OCI-LY7 (cell line): ENCODE results near the gene C7orf57. TPM values are rescaled to one million over a fixed set of nuclear protein-coding genes. Genes with fewer than 3 reads are reported as not detected.
"Not testable (repeated sequence)": the region's sequence is repeated elsewhere in the genome, so short reads cannot be mapped to it uniquely, and the experiment has no call there.

Experiments
- Bru-seq: library from RNA; stranded (reverse); fragments of 400-500 nt; gene quantifications from one replicate; lab custom pipeline; 2021; lab: Mats Ljungman, UMichigan
- BruChase-seq, 2 experiments: library from RNA; stranded (reverse); fragments of 400-500 nt; gene quantifications; one replicate each; lab custom pipeline; 2021; lab: Mats Ljungman, UMichigan
- BruUV-seq: library from RNA; stranded (reverse); fragments of 400-500 nt; replicated peaks from 2 replicates; lab custom pipeline; 2021; lab: Mats Ljungman, UMichigan
- CTCF ChIA-PET: fragments of 300-600 bp; sonication (Branson Sonifier 250); formaldehyde crosslinking; loops from one replicate; lab custom pipeline; 2022; ENCODE audit warnings: antibody characterized with exemption; ENCODE audit not compliant: unreplicated experiment; lab: Charles Lee
- POLR2A ChIA-PET: fragments of 300-600 bp; sonication (Branson Sonifier 250); formaldehyde crosslinking; loops from one replicate; lab custom pipeline; 2022; ENCODE audit warnings: antibody characterized with exemption; lab: Charles Lee
- DNase-seq: peaks from one replicate; pipeline ENCODE4 v3.0.0-alpha.2; 2015; ENCODE audit warnings: low spot score
- H2AFZ ChIP-seq: fragments of 200-600 bp; sonication (generic), shearing (Covaris generic); 2 replicates; pipeline ENCODE4 v1.6.1; 2014; ENCODE audit warnings: mild to moderate bottlenecking, antibody characterized with exemption, low read length, moderate library complexity
- H3K27ac ChIP-seq: fragments of 200-600 bp; sonication (generic); 2 replicates; pipeline ENCODE4 v1.5.1; 2014; ENCODE audit warnings: mixed run types, low read depth, mild to moderate bottlenecking, moderate library complexity, low read length, inconsistent platforms; ENCODE audit not compliant: poor library complexity, severe bottlenecking
- H3K36me3 ChIP-seq: fragments of 200-600 bp; sonication (generic); 2 replicates; pipeline ENCODE4 v1.6.1; 2014; ENCODE audit warnings: mild to moderate bottlenecking, antibody characterized with exemption, low read length, moderate library complexity, mixed read lengths; ENCODE audit not compliant: insufficient read depth
- H3K4me1 ChIP-seq: fragments of 200-600 bp; sonication (generic); 2 replicates; pipeline ENCODE4 v1.5.1; 2014; ENCODE audit warnings: mild to moderate bottlenecking, low read length; ENCODE audit not compliant: insufficient read depth, poor library complexity, severe bottlenecking
- H3K4me2 ChIP-seq: fragments of 200-600 bp; sonication (generic); 2 replicates; pipeline ENCODE4 v1.6.1; 2014; ENCODE audit warnings: mild to moderate bottlenecking, low read length
- H3K4me3 ChIP-seq: fragments of 200-600 bp; sonication (generic); 2 replicates; pipeline ENCODE4 v1.5.1; 2014; ENCODE audit warnings: mild to moderate bottlenecking, low read depth, low read length; ENCODE audit not compliant: poor library complexity, severe bottlenecking
- H3K79me2 ChIP-seq: fragments of 200-600 bp; sonication (generic); 2 replicates; pipeline ENCODE4 v1.6.1; 2016; ENCODE audit warnings: low read depth, mild to moderate bottlenecking, low read length, moderate library complexity, mixed read lengths; ENCODE audit not compliant: insufficient read depth
- H3K9me2 ChIP-seq: fragments of 200-600 bp; sonication (generic); 2 replicates; pipeline ENCODE4 v1.6.1; 2016; ENCODE audit warnings: mild to moderate bottlenecking, low read length, mixed read lengths; ENCODE audit not compliant: insufficient read depth
- H3K9me3 ChIP-seq: fragments of 200-600 bp; sonication (generic); 2 replicates; pipeline ENCODE4 v1.6.1; 2014; ENCODE audit warnings: mild to moderate bottlenecking, mixed run types, low read length, mixed read lengths
- H4K20me1 ChIP-seq: fragments of 200-600 bp; sonication (generic); 2 replicates; pipeline ENCODE4 v1.6.1; 2014; ENCODE audit warnings: mild to moderate bottlenecking, antibody characterized with exemption, low read length, moderate library complexity, mixed read lengths; ENCODE audit not compliant: insufficient read depth
- CTCF ChIP-seq: fragments of 200-600 bp; sonication (generic); conservative IDR thresholded peaks from 2 replicates; pipeline ENCODE4 v1.5.1; 2014; ENCODE audit warnings: mild to moderate bottlenecking, antibody characterized with exemption, low read length, moderate library complexity, mixed read lengths
- EZH2phosphoT487 ChIP-seq: fragments of 200-600 bp; sonication (generic); IDR thresholded peaks from 2 replicates; pipeline ENCODE4 v1.6.1; 2018; ENCODE audit warnings: low read depth, borderline replicate concordance, mild to moderate bottlenecking, mixed run types, antibody characterized with exemption, low read length, moderate library complexity, mixed read lengths
- intact Hi-C: fragments of 100-400 bp; cut with micrococcal nuclease; formaldehyde crosslinking; loops from one replicate; pipeline ENCODE4 v1.10.0; 2022; ENCODE audit not compliant: unreplicated experiment
- long read RNA-seq: library from polyadenylated mRNA; stranded (forward); transcript quantifications from one replicate; pipeline ENCODE4 v2.0.0, GENCODE V29; 2022
- total RNA-seq, 2 experiments: library from RNA; depleted of rRNA in 1 of 2; stranded (reverse); fragments of >200 nt in 1 of 2; shearing (Covaris generic) in 1 of 2; gene quantifications; 2 replicates each; pipeline ENCODE4 v1.2.3, GENCODE V29; 2014 to 2022

Gene C7orf57
- total RNA-seq (2014; rRNA removed; shearing (Covaris generic)) (0.25 and 0.59 TPM in 2 replicates), total RNA-seq (2022) (0.18 and 0.29 TPM in 2 replicates), Bru-seq, nascent RNA (percentile 13 among the genes with signal in this experiment), BruChase-seq, experiment 1, labeled RNA remaining after a 6-hour chase (percentile 15 among the genes with signal in this experiment), BruChase-seq, experiment 2, labeled RNA remaining after a 2-hour chase (percentile 16 among the genes with signal in this experiment)
- long read RNA-seq, partial matches to known transcripts: 0 of 1 reads
- long read RNA-seq, other reads (novel, unspliced or antisense): 1 of 1 reads

GRCh38 chr7:48035301-48035966 lies at the start of gene C7orf57:
C7orf57 (plus strand) TSS chr7:48035543; CDS start chr7:48036309, 766 bp downstream.
- intact Hi-C loops: loop anchor here (2.0 to 5.0 kb wide), 2 partner anchors 45 to 77 kb away; no protein-coding TSS in a partner anchor
- BruUV-seq: no TSS peak
- peak; percentile 84 for DNase-seq
- H4K20me1 ChIP-seq: no peaks in the 10 kb centered on the region
- no peaks in the 10 kb centered on the region for H3K79me2 ChIP-seq
- H3K9me3 ChIP-seq: no peaks in the 10 kb centered on the region
- TF ChIP-seq CTCF (peak; percentile 52; the same call in 1 of the 2 replicates), EZH2phosphoT487 (no peak)
- H3K36me3 ChIP-seq: no peaks in the 10 kb centered on the region
- H3K9me2 ChIP-seq: no peaks in the 10 kb centered on the region
- CTCF ChIA-PET: no interaction called here
- H3K4me2 ChIP-seq: peak within 1 kb of the TSS; percentile 82
- no peaks in the 10 kb centered on the region for H3K4me1 ChIP-seq
- peak within 1 kb of the TSS; percentile 73 for H3K4me3 ChIP-seq
- peak within 1 kb of the TSS; percentile 63 for H2AFZ ChIP-seq
- POLR2A ChIA-PET: interaction anchor here (1.0 kb wide), 1 partner anchor 71 kb away, joined by 3 read pairs; no protein-coding TSS in a partner anchor
- no peak within 1 kb of the TSS for H3K27ac ChIP-seq

- BruUV-seq: no TSS peak
- CTCF ChIA-PET: interaction anchor here (0.9 kb wide), 1 partner anchor 122 kb away, joined by 3 read pairs; no protein-coding TSS in a partner anchor
- Histone ChIP-seq H3K27ac (no peak overlapping the region), H2AFZ (no peak overlapping the region), H3K4me2 (no peak overlapping the region), H3K36me3 (no peaks in the 10 kb centered on the region), H4K20me1 (no peaks in the 10 kb centered on the region), H3K4me1 (peaks cover 19% of the 10 kb centered on the region), H3K9me3 (no peaks in the 10 kb centered on the region), H3K79me2 (no peaks in the 10 kb centered on the region), H3K9me2 (no peaks in the 10 kb centered on the region), H3K4me3 (no peak overlapping the region)
- intact Hi-C loops: no loop called here
- POLR2A ChIA-PET: interaction anchor here (0.6 to 1.5 kb wide), 5 partner anchors 9 to 120 kb away, joined by 3 to 4 read pairs (median 3); no protein-coding TSS in a partner anchor
- TF ChIP-seq CTCF (peak; percentile 82), EZH2phosphoT487 (no peak)
- DNase-seq: peak; percentile 27
Measured at GRCh38 chr7:47988496-47989386, 46.6 kb upstream of the C7orf57 start.

GRCh38 chr7:47989607-47990400 lies 45.5 kb upstream of the C7orf57 start:
- H3K79me2 ChIP-seq, H3K9me3 ChIP-seq, H3K4me2 ChIP-seq, DNase-seq, H3K4me3 ChIP-seq, H3K9me2 ChIP-seq, H4K20me1 ChIP-seq, CTCF ChIA-PET, BruUV-seq, H3K36me3 ChIP-seq, H2AFZ ChIP-seq, H3K27ac ChIP-seq: not testable (repeated sequence)
- POLR2A ChIA-PET: interaction anchor here (0.6 to 1.5 kb wide), 3 partner anchors 14 to 119 kb away, joined by 3 to 4 read pairs (median 3); no protein-coding TSS in a partner anchor
- H3K4me1 ChIP-seq: peaks cover 19% of the 10 kb centered on the region
- intact Hi-C loops: loop anchor here (2.0 kb wide), 1 partner anchor 45 kb away; the partner anchor contains the start of gene C7orf57
